ENCODE measurements around the gene GATC.

The GATC gene

GRCh38 chr12:120495731-120496412 is 49.6 kb downstream of the GATC start, which contains the start of gene DYNLL1:
Gene DYNLL1, plus strand, starts transcription at chr12:120496113. Its CDS starts 309 bp downstream, at chr12:120496422.
- DNase-seq, result peak; percentile 63 to 98 (median 92)

DNA sequence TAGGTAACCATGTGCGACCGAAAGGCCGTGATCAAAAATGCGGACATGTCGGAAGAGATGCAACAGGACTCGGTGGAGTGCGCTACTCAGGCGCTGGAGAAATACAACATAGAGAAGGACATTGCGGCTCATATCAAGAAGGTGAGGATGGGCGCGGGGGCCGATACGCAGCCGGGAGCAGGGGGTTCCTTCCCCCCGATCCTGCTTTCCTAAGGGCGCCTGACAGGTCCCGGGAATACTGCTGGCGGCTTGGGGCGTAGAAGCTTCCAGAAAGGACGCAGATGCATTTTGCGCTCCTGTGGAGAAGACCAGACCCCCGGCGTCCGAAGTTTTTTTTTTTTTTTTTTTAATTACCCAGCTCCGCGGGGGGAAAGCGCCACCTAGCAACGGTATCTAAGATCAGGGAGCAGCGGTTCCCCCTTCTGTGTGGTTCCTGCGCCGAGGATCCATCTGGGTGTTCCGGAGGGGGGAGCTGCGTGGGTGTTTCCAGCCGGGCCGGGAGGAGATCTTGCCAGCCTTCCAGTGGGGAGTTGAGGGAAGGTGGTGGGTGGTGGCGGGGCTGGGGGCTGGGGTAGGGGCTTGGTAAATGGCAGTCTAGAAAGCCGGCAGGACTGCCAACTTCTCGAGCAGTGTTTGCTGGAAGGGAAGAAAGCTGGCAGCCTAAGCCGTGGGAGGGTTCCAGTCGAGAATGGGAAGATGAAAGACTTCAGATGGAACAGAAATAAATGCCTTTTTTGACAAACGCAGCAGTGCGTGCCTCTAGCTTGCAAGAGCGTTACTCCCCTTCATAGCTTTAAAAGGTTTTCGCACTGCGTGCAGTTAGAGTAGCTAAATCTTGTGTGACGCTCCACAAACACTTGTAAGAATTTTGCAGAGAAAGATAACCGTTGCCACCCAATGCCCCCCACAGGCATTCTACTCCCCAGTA is 50.4 kb downstream of the GATC start:
- DNase-seq, result peak in 54 of 56 donors; percentile 29 to 89 (median 70)

GRCh38 chr12:120497524-120498150 is 51.4 kb downstream of the GATC start:
- no peak for DNase-seq

DNA sequence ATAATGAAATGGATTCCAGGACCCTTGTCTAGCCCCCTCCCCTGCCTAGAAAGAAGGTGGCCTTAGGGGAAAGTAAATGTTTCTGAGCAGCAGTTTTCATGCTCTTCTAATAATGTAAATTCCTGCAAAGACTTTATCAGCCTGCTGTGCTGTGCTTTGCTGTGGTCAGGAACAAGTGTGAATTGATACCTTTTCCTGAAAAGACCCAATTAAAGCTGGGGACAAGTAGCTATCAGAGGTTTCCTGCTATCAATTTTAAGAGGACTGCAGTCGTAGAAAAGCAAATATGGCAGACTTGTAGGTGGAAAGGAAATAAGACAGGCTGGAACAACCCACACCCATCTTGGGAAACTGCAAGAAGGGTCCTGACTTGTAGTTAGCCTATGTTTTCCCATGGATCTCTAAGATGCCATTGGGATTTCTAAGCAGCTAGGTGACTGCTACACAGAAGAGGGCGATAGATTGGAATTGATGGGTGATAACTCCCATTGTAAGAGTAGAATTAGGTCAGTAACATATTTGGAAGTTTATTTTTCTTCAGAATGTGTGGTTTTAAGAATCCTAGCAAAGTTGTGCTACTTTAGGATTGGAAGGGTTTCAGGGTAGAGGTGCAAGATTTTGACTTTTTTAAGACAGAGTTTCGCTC is 52.7 kb downstream of the GATC start:
- no peak for DNase-seq

DNA sequence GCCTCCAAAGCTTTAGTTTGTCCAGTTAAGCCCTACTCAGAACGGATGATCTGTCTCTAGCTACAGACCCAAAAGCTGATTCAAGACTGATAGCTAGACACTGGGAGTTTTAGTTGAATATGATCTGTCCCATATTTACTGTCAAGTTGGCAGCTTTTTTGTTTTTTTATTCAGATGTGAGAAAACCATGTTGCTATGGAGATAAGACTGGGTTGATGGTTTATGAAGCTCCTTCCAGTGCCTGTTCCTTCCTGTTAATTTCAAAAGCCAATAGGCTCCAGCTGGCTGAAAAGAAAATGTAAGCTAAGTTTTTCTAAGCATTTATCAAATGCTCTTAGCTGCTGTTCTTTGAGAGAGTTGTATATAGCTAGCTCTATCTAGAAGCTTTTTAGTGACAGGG is 54.3 kb downstream of the GATC start:
- DNase-seq, result no peak

DNA sequence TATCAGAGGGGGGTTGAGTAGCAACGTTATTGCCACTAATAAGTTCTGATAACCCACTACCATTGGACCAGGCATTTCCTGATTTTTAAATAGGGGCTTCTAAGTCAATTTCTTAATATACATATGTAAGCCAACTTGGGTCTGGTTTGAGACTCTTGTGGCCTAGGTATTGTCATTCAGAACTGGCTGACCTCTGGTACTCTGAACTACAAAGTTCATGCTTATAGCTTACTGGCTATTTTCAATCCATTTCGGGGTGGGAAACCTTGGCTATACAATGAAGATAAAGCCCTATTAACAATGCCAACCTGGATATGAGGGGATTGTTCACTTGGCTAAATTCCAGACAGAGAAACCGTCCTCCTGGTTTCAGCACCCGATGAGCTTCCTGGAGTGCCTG is 58.3 kb downstream of the GATC start:
- DNase-seq, result no peak

GRCh38 chr12:120508537-120508936 is 62.3 kb downstream of the GATC start:
- no peak for DNase-seq
